K562 (cell line): Measurements from ENCODE around the gene ERAS. TPM values are rescaled to one million over a fixed set of nuclear protein-coding genes. Genes with fewer than 3 reads are reported as not detected.

Experiments used
- ATAC-seq: fragments of 200-7000 bp; cut with Tn5 transposase; 3 replicates; pipeline ENCODE4 v1.9.1; 2020; ENCODE audit warnings: moderate library complexity
- BruUV-seq: library from RNA; stranded (reverse); fragments of 400-500 nt; replicated peaks from 2 replicates; lab custom pipeline; 2021; lab: Mats Ljungman, UMichigan
- CTCF ChIA-PET: fragments of 300-600 bp; formaldehyde crosslinking; extraction: SDS; loops from one replicate; lab custom pipeline; 2021; ENCODE audit warnings: low intra/inter-chr PET ratio; lab: Yijun Ruan, JAX
- POLR2A ChIA-PET: fragments of 300-600, 350-650 bp; sonication (Branson Sonifier 250); formaldehyde crosslinking; extraction: SDS; loops from one replicate; lab custom pipeline; 2021; ENCODE audit warnings: antibody characterized with exemption, inconsistent platforms; lab: Yijun Ruan, JAX
- DNase-seq, 4 experiments: peaks; one replicate each; pipeline versions ENCODE4 v3.0.0 to v3.0.0-alpha.2; 2011 to 2018; ENCODE audit warnings: low spot score in 3 of 4, mixed read lengths in 3 of 4; ENCODE audit errors: extremely low read depth in 1 of 4
- FAIRE-seq: peaks from 2 replicates; lab custom pipeline; 2011; peaks lifted over from hg19 to GRCh38; lab: Jason Lieb, UNC
- H2AFZ ChIP-seq: 2 replicates; pipeline ENCODE4 v1.6.0; 2011; ENCODE audit warnings: low read depth, low read length, control low read depth, inconsistent platforms
- H3K27ac ChIP-seq: fragments of 200-600 bp; 3 replicates; pipeline ENCODE4 v1.8.0; 2011; ENCODE audit warnings: low read depth, mild to moderate bottlenecking, control low read depth, inconsistent platforms, low read length, moderate library complexity, mixed read lengths; ENCODE audit errors: extremely low read depth
- H3K27me3 ChIP-seq, 2 experiments: fragments of 300-600 bp in 1 of 2; 2 replicates in 1 of 2; 3 replicates in 1 of 2; pipeline versions ENCODE4 v1.6.0 to v1.8.0; 2011; ENCODE audit warnings: inconsistent platforms in 2 of 2, low read length in 2 of 2, mild to moderate bottlenecking in 1 of 2, mixed read lengths in 1 of 2, moderate library complexity in 1 of 2; ENCODE audit not compliant: control insufficient read depth in 2 of 2, insufficient read depth in 2 of 2
- H3K36me3 ChIP-seq: fragments of 300-600 bp; 3 replicates; pipeline ENCODE4 v1.8.0; 2011; ENCODE audit warnings: mild to moderate bottlenecking, low read length, inconsistent platforms; ENCODE audit not compliant: control insufficient read depth, insufficient read depth
- H3K4me1 ChIP-seq, 2 experiments: fragments of 200-600 bp in 1 of 2; replicated peaks in 1 of 2; 2 replicates in 1 of 2; 3 replicates in 1 of 2; pipeline versions ENCODE4 v1.5.1 to v1.8.0; 2011; ENCODE audit warnings: inconsistent platforms in 2 of 2, low read length in 2 of 2, mild to moderate bottlenecking in 1 of 2, mixed read lengths in 1 of 2, moderate library complexity in 1 of 2; ENCODE audit not compliant: control insufficient read depth in 2 of 2, insufficient read depth in 2 of 2
- H3K4me2 ChIP-seq: 2 replicates; pipeline ENCODE4 v1.6.1; 2011; ENCODE audit warnings: low read length, control low read depth, inconsistent platforms, mixed read lengths; ENCODE audit not compliant: insufficient read depth
- H3K4me3 ChIP-seq: fragments of 200-600 bp; sonication (generic), shearing (Covaris generic); 2 replicates; pipeline ENCODE4 v1.5.1; 2016; ENCODE audit warnings: control low read depth, inconsistent platforms
- H3K79me2 ChIP-seq: fragments of 200-600 bp; 3 replicates; pipeline ENCODE4 v1.8.0; 2011; ENCODE audit warnings: low read length, inconsistent platforms; ENCODE audit not compliant: control insufficient read depth, insufficient read depth
- H3K9ac ChIP-seq, 2 experiments: 2 replicates each; pipeline versions ENCODE4 v1.6.0 to v1.6.1; 2011; ENCODE audit warnings: low read depth in 2 of 2, low read length in 2 of 2, control low read depth in 1 of 2, inconsistent platforms in 1 of 2, mild to moderate bottlenecking in 1 of 2, mixed read lengths in 1 of 2; ENCODE audit not compliant: insufficient read depth in 1 of 2
- H3K9me1 ChIP-seq: one replicate; pipeline ENCODE4 v1.6.0; 2011; ENCODE audit warnings: inconsistent platforms, mild to moderate bottlenecking, low read length, moderate library complexity; ENCODE audit not compliant: control insufficient read depth, insufficient read depth
- H3K9me3 ChIP-seq: replicated peaks from 2 replicates; pipeline ENCODE4 v1.5.1; 2011; ENCODE audit warnings: low read depth, low read length, inconsistent platforms; ENCODE audit not compliant: control insufficient read depth, insufficient read depth
- H4K20me1 ChIP-seq: replicated peaks from 2 replicates; pipeline ENCODE4 v1.6.1; 2011; ENCODE audit warnings: low read length, inconsistent platforms, mixed read lengths; ENCODE audit not compliant: control insufficient read depth, insufficient read depth
- ATF7 ChIP-seq: fragments of 450-650 bp; IDR thresholded peaks from 2 replicates; pipeline ENCODE4 v1.7.1; 2014; ENCODE audit warnings: mild to moderate bottlenecking, moderate library complexity
- BACH1 ChIP-seq: fragments of 200-800 bp; sonication (Bioruptor generic); IDR thresholded peaks from 2 replicates; pipeline ENCODE4 v1.6.1; 2016; ENCODE audit warnings: missing genetic modification characterization, missing compliant biosample characterization
- BRD4 ChIP-seq: fragments of 200-600 bp; sonication (generic); IDR thresholded peaks from 2 replicates; pipeline ENCODE4 v1.6.1; 2017; ENCODE audit warnings: inconsistent platforms
- HIVEP1 ChIP-seq: fragments of 250-450 bp; sonication (Bioruptor Pico); IDR thresholded peaks from 2 replicates; pipeline ENCODE4 v1.4.0; 2020; ENCODE audit warnings: mild to moderate bottlenecking
- HNRNPLL ChIP-seq: fragments of 200-400 bp; formaldehyde crosslinking; IDR thresholded peaks from 2 replicates; pipeline ENCODE4 v1.6.1; 2017; ENCODE audit warnings: low read length, low read depth, mild to moderate bottlenecking; ENCODE audit not compliant: poor library complexity, severe bottlenecking
- MBD2 ChIP-seq: sonication (generic); IDR thresholded peaks from 2 replicates; pipeline ENCODE4 v1.6.1; 2016; ENCODE audit warnings: low read depth, borderline replicate concordance
- NEUROD1 ChIP-seq: fragments of 150-350 bp; IDR thresholded peaks from 2 replicates; pipeline ENCODE4 v1.6.1; 2014; ENCODE audit warnings: borderline replicate concordance, low read length, low read depth; ENCODE audit not compliant: partially characterized antibody
- NFATC3 ChIP-seq: fragments of 450-650 bp; IDR thresholded peaks from 2 replicates; pipeline ENCODE4 v1.6.1; 2017; ENCODE audit warnings: mild to moderate bottlenecking
- NR2C1 ChIP-seq, 2 experiments: fragments of 450-650 bp; IDR thresholded peaks; 2 replicates each; pipeline ENCODE4 v1.6.1; 2017; ENCODE audit warnings: mild to moderate bottlenecking in 2 of 2, antibody characterized with exemption in 1 of 2, inconsistent platforms in 1 of 2, missing compliant biosample characterization in 1 of 2, missing genetic modification characterization in 1 of 2
- PHF21A ChIP-seq: fragments of 450-650 bp; IDR thresholded peaks from 2 replicates; pipeline ENCODE4 v1.6.1; 2017; ENCODE audit warnings: low read depth, borderline replicate concordance
- POLR3G ChIP-seq: IDR thresholded peaks from 2 replicates; pipeline ENCODE4 v1.6.1; 2011; ENCODE audit not compliant: insufficient read length, insufficient replicate concordance; ENCODE audit errors: extremely low read depth
- RBBP5 ChIP-seq: fragments of 200-600 bp; sonication (generic); IDR thresholded peaks from 2 replicates; pipeline ENCODE4 v1.6.1; 2012; ENCODE audit warnings: borderline replicate concordance, mild to moderate bottlenecking, low read length, control low read depth, inconsistent platforms; ENCODE audit not compliant: insufficient read depth, poor library complexity, severe bottlenecking
- RCOR1 ChIP-seq, 2 experiments: IDR thresholded peaks; 2 replicates each; pipeline ENCODE4 v1.6.1; 2012; ENCODE audit warnings: low read depth in 2 of 2, low read length in 2 of 2, borderline replicate concordance in 1 of 2, improper control_type of control experiment in 1 of 2
- RFX1 ChIP-seq: fragments of 450-650 bp; IDR thresholded peaks from 2 replicates; pipeline ENCODE4 v1.6.1; 2016; ENCODE audit warnings: mild to moderate bottlenecking, moderate library complexity
- SRSF3 ChIP-seq: fragments of 200-400 bp; formaldehyde crosslinking; IDR thresholded peaks from 2 replicates; pipeline ENCODE4 v1.6.1; 2016; ENCODE audit warnings: mild to moderate bottlenecking, low read length, moderate library complexity; ENCODE audit not compliant: insufficient read depth
- ZEB2 ChIP-seq: fragments of 450-650 bp; IDR thresholded peaks from 2 replicates; pipeline ENCODE4 v1.6.1; 2016
- WGBS: fragments of 100-300 bp; shearing (Covaris generic); methylation state at CpG from one replicate; pipeline ENCODE4 v1.1.6; 2016; ENCODE audit warnings: low coverage, mixed read lengths; ENCODE audit not compliant: insufficient coverage; ENCODE audit errors: missing lambda C conversion rate; 5-methylcytosine and 5-hydroxymethylcytosine counted together
- in situ Hi-C: fragments of 300-500 bp; cut with MboI; formaldehyde crosslinking; loops from 4 replicates; pipeline ENCODE4 v1.15.0; 2018; ENCODE audit warnings: inconsistent platforms, mixed read lengths
- intact Hi-C: fragments of 100-400 bp; cut with micrococcal nuclease; formaldehyde crosslinking; loops from 2 replicates; pipeline ENCODE4 v1.14.2; 2022
- polyA plus RNA-seq, 8 experiments: library from polyadenylated mRNA; depleted of rRNA in 4 of 8; stranded (reverse) in 5 of 8; unstranded in 3 of 8; fragments of >200 nt; fragmentation: Nextera tagmentation in 2 of 8; fragmentation: Illumina TruSeq in 1 of 8; extraction: Ambion mirVana in 2 of 8; extraction: Trizol in 1 of 8; gene quantifications; 2 replicates each; pipeline versions ENCODE4 v1.2.1 to v1.2.3, GENCODE V29; 2011 to 2014; ENCODE audit warnings: inconsistent platforms in 1 of 8, missing spikeins in 1 of 8
- total RNA-seq, 7 experiments: library from RNA; depleted of rRNA in 6 of 7; stranded (reverse); fragments of >200 nt in 6 of 7; fragmentation: Illumina TruSeq in 2 of 7; extraction: Trizol in 2 of 7; gene quantifications; 2 replicates each; pipeline versions ENCODE4 v1.2.1 to v1.2.3, GENCODE V29; 2011 to 2021; ENCODE audit warnings: low replicate concordance in 1 of 7
- TF ChIP-seq, protein P1 (sequence below), 2 experiments: fragments of 450-650 bp in 1 of 2; sonication (generic) in 1 of 2; formaldehyde crosslinking; conservative IDR thresholded peaks; 2 replicates each; pipeline versions ENCODE4 v1.4.0 to v1.8.1; 2020 to 2022; ENCODE audit warnings: mild to moderate bottlenecking in 1 of 2, missing genetic modification reagents in 1 of 2
- TF ChIP-seq, protein P2 (sequence below): fragments of 250-450 bp; sonication (Bioruptor Pico); IDR thresholded peaks from 2 replicates; pipeline ENCODE4 v1.5.1; 2021; ENCODE audit warnings: mild to moderate bottlenecking
- TF ChIP-seq, protein P3 (sequence below): fragments of 450-650 bp; formaldehyde crosslinking; IDR thresholded peaks from 2 replicates; pipeline ENCODE4 v1.4.0; 2020; ENCODE audit warnings: mild to moderate bottlenecking, mixed read lengths

Gene ERAS
- total and polyA plus RNA-seq, 9 of the 15 experiments (the other 6 are each of a cell fraction or from before 2014, with no cell fraction given) = 0.07 to 0.12 TPM; not detected in 7

DNA sequence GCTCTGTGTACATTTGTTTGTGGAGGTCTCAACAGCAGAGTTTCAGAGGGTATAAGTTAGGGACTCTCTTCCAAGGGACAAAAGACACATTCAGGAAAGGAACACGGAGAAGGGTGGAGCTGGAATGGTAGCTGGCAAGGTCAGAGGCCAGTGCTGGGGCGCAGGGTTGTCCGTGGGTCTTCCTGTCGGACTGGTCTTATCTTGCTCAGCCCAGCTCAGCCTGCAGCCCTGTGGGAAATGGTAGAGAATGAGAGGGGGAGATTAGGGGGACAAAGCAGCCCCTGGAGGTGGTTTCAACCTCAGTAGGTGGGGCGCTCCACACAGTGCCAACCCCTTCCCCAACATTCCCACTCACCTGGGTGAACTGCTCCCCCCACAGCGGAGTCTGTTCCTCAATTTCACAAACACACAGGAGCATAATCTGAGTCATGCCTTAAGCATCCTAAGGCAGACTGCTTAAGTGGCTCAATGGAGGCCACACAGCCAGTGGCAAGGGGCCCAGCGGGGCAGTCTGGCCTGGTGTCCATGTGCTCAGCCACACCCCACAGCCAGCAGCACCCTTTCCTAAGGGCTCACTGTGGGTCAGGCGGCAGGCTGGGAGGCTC is 31.3 kb upstream of the ERAS start:
- H3K36me3 ChIP-seq = peaks cover 48% of the 10 kb centered on the region
- no TSS peak for BruUV-seq
- FAIRE-seq (no peak), DNase-seq (peak in 3 of 4 experiments; percentile 28 to 79 (median 60)), ATAC-seq (peak; percentile 66)
- peak overlapping the region; percentile 64 to 68; a peak in 3 of 4 replicates for H3K9ac ChIP-seq
- ChIA-PET CTCF (no interaction called here), POLR2A (interaction anchor here (0.6 kb wide), 1 partner anchor 177 kb away, joined by 4 read pairs; no protein-coding TSS in a partner anchor)
- peaks cover 33% of the 10 kb centered on the region for H3K79me2 ChIP-seq
- H3K27me3 ChIP-seq = no peaks in the 10 kb centered on the region
- peak overlapping the region; percentile 92 for H3K27ac ChIP-seq
- peaks cover 62 to 82% of the 10 kb centered on the region in 2 experiments for H3K4me1 ChIP-seq
- no peaks in the 10 kb centered on the region for H3K9me3 ChIP-seq
- intact Hi-C loops = loop anchor here (2.0 kb wide), 1 partner anchor 58 kb away; no protein-coding TSS in a partner anchor
- H3K4me3 ChIP-seq = no peak overlapping the region
- in situ Hi-C loops = no loop called here
- H3K9me1 ChIP-seq = no peaks in the 10 kb centered on the region
- peaks cover 4% of the 10 kb centered on the region; the same call in 1 of the 2 replicates for H4K20me1 ChIP-seq
- H2AFZ ChIP-seq = no peak overlapping the region
- 5% methylated on average over 8 of the region's 8 CpGs for WGBS
- H3K4me2 ChIP-seq = peak overlapping the region; percentile 80
- TF ChIP-seq RCOR1 (IDR thresholded peaks at IDR 0.05; ENCODE audit: borderline replicate concordance in 1 of 2, low read depth in 2 of 2, low read length in 2 of 2) (no peak), POLR3G (no peak), NFATC3 (no peak), PHF21A (no peak), BACH1 (tag) (no peak), SRSF3 (no peak), ZEB2 (no peak), HNRNPLL (no peak), NEUROD1 (no peak), ATF7 (peak; percentile 34; the same call in 1 of the 2 replicates), RFX1 (no peak), RBBP5 (no peak), HIVEP1 (no peak), BRD4 (no peak), MBD2 (peak; percentile 28; the same call in 1 of the 2 replicates), NR2C1 (IDR thresholded peaks at IDR 0.05) (no peak), NR2C1 (tag; IDR thresholded peaks at IDR 0.05) (peak; percentile 62)
- TF ChIP-seq, protein P1, sequence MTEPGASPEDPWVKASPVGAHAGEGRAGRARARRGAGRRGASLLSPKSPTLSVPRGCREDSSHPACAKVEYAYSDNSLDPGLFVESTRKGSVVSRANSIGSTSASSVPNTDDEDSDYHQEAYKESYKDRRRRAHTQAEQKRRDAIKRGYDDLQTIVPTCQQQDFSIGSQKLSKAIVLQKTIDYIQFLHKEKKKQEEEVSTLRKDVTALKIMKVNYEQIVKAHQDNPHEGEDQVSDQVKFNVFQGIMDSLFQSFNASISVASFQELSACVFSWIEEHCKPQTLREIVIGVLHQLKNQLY (CRISPR knock-in tag; conservative IDR thresholded peaks at IDR 0.05) = no peak
- TF ChIP-seq, protein P2, sequence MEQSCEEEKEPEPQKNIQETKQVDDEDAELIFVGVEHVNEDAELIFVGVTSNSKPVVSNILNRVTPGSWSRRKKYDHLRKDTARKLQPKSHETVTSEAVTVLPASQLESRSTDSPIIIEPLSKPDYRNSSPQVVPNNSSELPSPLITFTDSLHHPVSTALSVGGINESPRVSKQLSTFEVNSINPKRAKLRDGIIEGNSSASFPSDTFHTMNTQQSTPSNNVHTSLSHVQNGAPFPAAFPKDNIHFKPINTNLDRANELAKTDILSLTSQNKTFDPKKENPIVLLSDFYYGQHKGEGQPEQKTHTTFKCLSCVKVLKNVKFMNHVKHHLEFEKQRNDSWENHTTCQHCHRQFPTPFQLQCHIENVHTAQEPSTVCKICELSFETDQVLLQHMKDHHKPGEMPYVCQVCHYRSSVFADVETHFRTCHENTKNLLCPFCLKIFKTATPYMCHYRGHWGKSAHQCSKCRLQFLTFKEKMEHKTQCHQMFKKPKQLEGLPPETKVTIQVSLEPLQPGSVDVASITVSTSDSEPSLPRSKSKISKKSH (CRISPR knock-in tag) = no peak
- TF ChIP-seq, protein P3, sequence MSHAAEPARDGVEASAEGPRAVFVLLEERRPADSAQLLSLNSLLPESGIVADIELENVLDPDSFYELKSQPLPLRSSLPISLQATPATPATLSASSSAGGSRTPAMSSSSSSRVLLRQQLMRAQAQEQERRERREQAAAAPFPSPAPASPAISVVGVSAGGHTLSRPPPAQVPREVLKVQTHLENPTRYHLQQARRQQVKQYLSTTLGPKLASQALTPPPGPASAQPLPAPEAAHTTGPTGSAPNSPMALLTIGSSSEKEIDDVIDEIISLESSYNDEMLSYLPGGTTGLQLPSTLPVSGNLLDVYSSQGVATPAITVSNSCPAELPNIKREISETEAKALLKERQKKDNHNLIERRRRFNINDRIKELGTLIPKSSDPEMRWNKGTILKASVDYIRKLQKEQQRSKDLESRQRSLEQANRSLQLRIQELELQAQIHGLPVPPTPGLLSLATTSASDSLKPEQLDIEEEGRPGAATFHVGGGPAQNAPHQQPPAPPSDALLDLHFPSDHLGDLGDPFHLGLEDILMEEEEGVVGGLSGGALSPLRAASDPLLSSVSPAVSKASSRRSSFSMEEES = no peak
